ENCODE results near the gene UBC.

The UBC gene

DNA sequence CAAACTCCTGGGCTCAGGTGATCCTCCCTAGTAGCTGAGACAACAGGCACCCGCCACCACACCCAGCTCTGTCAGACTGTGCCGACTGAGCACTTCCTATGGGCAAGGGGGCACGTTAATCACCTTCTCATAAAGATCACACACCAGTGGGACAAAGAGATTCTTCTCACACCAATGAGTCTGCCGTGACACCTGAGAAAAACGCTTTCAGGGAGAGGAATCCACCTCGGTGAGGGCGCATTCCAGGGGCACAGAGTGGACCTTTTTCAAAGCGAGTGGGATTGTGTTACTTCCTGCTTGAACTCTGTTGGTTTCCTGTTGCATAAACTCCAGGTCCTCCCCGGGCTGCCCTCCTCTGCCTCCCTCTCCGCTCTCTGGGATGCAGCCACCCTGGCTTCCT lies 33.3 kb downstream of the UBC start:
- no peak for TF ChIP-seq TAF1 (IDR thresholded peaks at IDR 0.05; ENCODE audit: borderline replicate concordance, insufficient read depth, low read length)
- TF ChIP-seq, protein P1, sequence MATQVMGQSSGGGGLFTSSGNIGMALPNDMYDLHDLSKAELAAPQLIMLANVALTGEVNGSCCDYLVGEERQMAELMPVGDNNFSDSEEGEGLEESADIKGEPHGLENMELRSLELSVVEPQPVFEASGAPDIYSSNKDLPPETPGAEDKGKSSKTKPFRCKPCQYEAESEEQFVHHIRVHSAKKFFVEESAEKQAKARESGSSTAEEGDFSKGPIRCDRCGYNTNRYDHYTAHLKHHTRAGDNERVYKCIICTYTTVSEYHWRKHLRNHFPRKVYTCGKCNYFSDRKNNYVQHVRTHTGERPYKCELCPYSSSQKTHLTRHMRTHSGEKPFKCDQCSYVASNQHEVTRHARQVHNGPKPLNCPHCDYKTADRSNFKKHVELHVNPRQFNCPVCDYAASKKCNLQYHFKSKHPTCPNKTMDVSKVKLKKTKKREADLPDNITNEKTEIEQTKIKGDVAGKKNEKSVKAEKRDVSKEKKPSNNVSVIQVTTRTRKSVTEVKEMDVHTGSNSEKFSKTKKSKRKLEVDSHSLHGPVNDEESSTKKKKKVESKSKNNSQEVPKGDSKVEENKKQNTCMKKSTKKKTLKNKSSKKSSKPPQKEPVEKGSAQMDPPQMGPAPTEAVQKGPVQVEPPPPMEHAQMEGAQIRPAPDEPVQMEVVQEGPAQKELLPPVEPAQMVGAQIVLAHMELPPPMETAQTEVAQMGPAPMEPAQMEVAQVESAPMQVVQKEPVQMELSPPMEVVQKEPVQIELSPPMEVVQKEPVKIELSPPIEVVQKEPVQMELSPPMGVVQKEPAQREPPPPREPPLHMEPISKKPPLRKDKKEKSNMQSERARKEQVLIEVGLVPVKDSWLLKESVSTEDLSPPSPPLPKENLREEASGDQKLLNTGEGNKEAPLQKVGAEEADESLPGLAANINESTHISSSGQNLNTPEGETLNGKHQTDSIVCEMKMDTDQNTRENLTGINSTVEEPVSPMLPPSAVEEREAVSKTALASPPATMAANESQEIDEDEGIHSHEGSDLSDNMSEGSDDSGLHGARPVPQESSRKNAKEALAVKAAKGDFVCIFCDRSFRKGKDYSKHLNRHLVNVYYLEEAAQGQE (IDR thresholded peaks at IDR 0.05; ENCODE audit: insufficient read depth in 1 of 2, low read depth in 2 of 2, low read length in 2 of 2) = no peak
- no peak for TF ChIP-seq FOXP2 (optimal IDR thresholded peaks at IDR 0.05; ENCODE audit: borderline replicate concordance, extremely low read depth, extremely low read length, insufficient read depth)
- no peak for TF ChIP-seq POLR2AphosphoS5 (IDR thresholded peaks at IDR 0.05; ENCODE audit: low read depth, low read length)
- no peak for TF ChIP-seq SIN3A (IDR thresholded peaks at IDR 0.05; ENCODE audit: borderline replicate concordance, insufficient read depth, low read length)

DNA sequence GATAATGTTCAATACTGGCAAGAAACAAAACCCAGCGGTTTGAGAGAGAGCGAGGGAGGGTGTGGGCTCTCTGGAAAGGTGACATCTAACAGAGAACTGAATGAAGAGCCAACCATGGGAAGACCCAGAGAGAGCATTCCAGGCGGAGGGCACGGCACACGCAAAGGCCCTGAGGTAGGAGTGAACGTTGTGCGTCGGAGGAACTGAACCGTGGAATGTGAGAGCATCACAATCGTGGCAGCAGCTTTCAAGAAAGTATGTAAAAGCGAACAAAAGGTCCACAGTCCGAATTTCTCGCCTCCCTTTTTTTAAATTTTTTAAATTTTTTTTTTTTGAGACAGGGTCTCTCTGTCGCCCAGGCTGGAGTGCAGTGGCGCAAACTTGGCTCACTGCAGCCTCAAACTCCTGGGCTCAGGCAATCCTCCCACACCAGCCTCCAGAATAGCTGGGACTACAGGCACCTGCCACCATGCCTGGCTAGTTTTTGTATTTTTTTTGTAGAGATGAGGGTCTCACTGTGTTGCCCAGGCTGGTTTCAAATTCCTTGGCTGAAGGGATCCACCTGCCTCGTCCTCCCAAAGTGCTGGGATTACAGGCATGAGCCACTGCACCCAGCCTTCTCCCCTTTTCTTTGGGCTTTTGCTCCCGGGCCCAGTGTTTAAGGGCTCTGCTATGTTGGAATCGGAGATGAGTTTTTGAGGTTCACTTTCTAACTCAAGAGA lies 35.5 kb downstream of the UBC start:
- TF ChIP-seq TAF1 (IDR thresholded peaks at IDR 0.05; ENCODE audit: borderline replicate concordance, insufficient read depth, low read length) (no peak), SIN3A (IDR thresholded peaks at IDR 0.05; ENCODE audit: borderline replicate concordance, insufficient read depth, low read length) (no peak), POLR2AphosphoS5 (IDR thresholded peaks at IDR 0.05; ENCODE audit: low read depth, low read length) (no peak), FOXP2 (optimal IDR thresholded peaks at IDR 0.05; ENCODE audit: borderline replicate concordance, extremely low read depth, extremely low read length, insufficient read depth) (no peak)
- TF ChIP-seq, protein P1 (IDR thresholded peaks at IDR 0.05; ENCODE audit: insufficient read depth in 1 of 2, low read depth in 2 of 2, low read length in 2 of 2) = no peak

DNA sequence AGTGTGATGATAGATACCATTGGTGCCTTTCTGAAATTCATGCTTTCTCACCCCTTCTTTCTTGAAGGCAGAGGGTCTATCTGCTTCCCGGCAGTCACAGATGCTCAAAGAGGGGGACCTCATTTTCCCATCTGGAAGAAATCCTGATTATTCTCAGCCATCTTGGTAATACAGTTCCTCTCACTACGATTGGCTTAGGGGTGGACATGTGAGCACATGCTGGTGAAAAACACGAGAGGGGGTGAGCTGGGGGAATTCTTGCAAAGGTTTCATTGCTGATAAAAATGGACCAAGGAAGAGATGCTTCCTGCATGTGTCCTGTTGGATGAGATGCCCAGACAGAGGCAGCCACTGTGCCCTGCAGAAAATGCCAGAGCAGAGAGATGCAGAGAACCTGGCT lies 37.0 kb downstream of the UBC start:
- no peak for TF ChIP-seq POLR2AphosphoS5 (IDR thresholded peaks at IDR 0.05; ENCODE audit: low read depth, low read length)
- no peak for TF ChIP-seq TAF1 (IDR thresholded peaks at IDR 0.05; ENCODE audit: borderline replicate concordance, insufficient read depth, low read length)
- no peak for TF ChIP-seq SIN3A (IDR thresholded peaks at IDR 0.05; ENCODE audit: borderline replicate concordance, insufficient read depth, low read length)
- no peak for TF ChIP-seq FOXP2 (optimal IDR thresholded peaks at IDR 0.05; ENCODE audit: borderline replicate concordance, extremely low read depth, extremely low read length, insufficient read depth)
- TF ChIP-seq, protein P1 (IDR thresholded peaks at IDR 0.05; ENCODE audit: insufficient read depth in 1 of 2, low read depth in 2 of 2, low read length in 2 of 2) = no peak

DNA sequence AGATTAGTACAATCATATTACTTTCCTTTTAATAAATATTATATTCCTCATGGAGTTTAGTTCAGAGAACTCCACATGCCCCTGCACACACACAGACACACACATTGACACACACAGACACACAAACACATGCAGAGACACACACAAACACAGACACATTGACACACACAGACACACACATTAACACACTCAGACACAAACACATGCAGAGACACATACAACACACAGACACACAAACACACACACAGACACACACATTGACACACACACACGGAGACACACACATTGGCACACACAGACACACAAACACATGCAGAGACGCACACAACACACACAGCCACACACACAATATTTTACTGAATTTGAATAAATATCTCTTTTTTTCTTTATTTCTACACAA lies 38.3 kb downstream of the UBC start:
- TF ChIP-seq, protein P1 (IDR thresholded peaks at IDR 0.05; ENCODE audit: insufficient read depth in 1 of 2, low read depth in 2 of 2, low read length in 2 of 2) = no peak
- no peak for TF ChIP-seq FOXP2 (optimal IDR thresholded peaks at IDR 0.05; ENCODE audit: borderline replicate concordance, extremely low read depth, extremely low read length, insufficient read depth)
- no peak for TF ChIP-seq TAF1 (IDR thresholded peaks at IDR 0.05; ENCODE audit: borderline replicate concordance, insufficient read depth, low read length)
- TF ChIP-seq POLR2AphosphoS5 (IDR thresholded peaks at IDR 0.05; ENCODE audit: low read depth, low read length) = no peak
- TF ChIP-seq SIN3A (IDR thresholded peaks at IDR 0.05; ENCODE audit: borderline replicate concordance, insufficient read depth, low read length) = no peak

Measured in PFSK-1 (cell line).